Measurements from ENCODE around the gene VANGL1.

The VANGL1 gene

GRCh38 chr1:115641762-115642167 lies at the start of gene VANGL1:
VANGL1 (plus strand) TSS chr1:115641970; CDS start chr1:115651414, 9,444 bp downstream.
- H3K27me3 Mint-ChIP-seq, result peaks cover 27 to 35% of the 10 kb centered on the region in 2 donors
- peaks cover 5 to 9% of the 10 kb centered on the region in 2 donors for H3K4me1 Mint-ChIP-seq
- peak within 1 kb of the TSS; percentile 9 for H3K27ac Mint-ChIP-seq
- H3K9me3 Mint-ChIP-seq, result peaks cover 18 to 20% of the 10 kb centered on the region in 2 donors
- H3K36me3 Mint-ChIP-seq, result peaks cover 6 to 11% of the 10 kb centered on the region in 2 donors
- DNase-seq (peak; percentile 13), ATAC-seq (replicated peaks) (peak; percentile 70 to 71)
- peak within 1 kb of the TSS; percentile 81 for H3K4me3 Mint-ChIP-seq

GRCh38 chr1:115592264-115592663 lies 49.5 kb upstream of the VANGL1 start:
- no peak for ATAC-seq (replicated peaks)
- Mint-ChIP-seq H3K36me3 (no peaks in the 10 kb centered on the region), H3K4me1 (no peaks in the 10 kb centered on the region), H3K27me3 (peaks cover 0 to 5% of the 10 kb centered on the region in 2 donors), H3K9me3 (peaks cover 0 to 8% of the 10 kb centered on the region in 2 donors), H3K4me3 (no peak overlapping the region), H3K27ac (no peak overlapping the region)
- no peak for DNase-seq

GRCh38 chr1:115593365-115594259 lies 48.2 kb upstream of the VANGL1 start:
- no peak for ATAC-seq (replicated peaks)
- no peaks in the 10 kb centered on the region for H3K4me1 Mint-ChIP-seq
- peaks cover 4 to 5% of the 10 kb centered on the region in 2 donors for H3K27me3 Mint-ChIP-seq
- no peak overlapping the region for H3K4me3 Mint-ChIP-seq
- no peak for DNase-seq
- peaks cover 0 to 6% of the 10 kb centered on the region in 2 donors for H3K9me3 Mint-ChIP-seq
- H3K36me3 Mint-ChIP-seq, result no peaks in the 10 kb centered on the region
- no peak overlapping the region for H3K27ac Mint-ChIP-seq

GRCh38 chr1:115594600-115594999 lies 47.2 kb upstream of the VANGL1 start:
- no peaks in the 10 kb centered on the region for H3K4me1 Mint-ChIP-seq
- H3K27ac Mint-ChIP-seq, result no peak overlapping the region
- no peaks in the 10 kb centered on the region for H3K36me3 Mint-ChIP-seq
- ATAC-seq (replicated peaks), result no peak
- H3K4me3 Mint-ChIP-seq, result no peak overlapping the region
- H3K27me3 Mint-ChIP-seq, result peaks cover 4 to 5% of the 10 kb centered on the region in 2 donors
- peaks cover 0 to 2% of the 10 kb centered on the region in 2 donors for H3K9me3 Mint-ChIP-seq
- no peak for DNase-seq

GRCh38 chr1:115595279-115596079 lies 46.3 kb upstream of the VANGL1 start:
- peaks cover 0 to 2% of the 10 kb centered on the region in 2 donors for H3K9me3 Mint-ChIP-seq
- ATAC-seq (replicated peaks) (peak; percentile 81 to 86), DNase-seq (peak; percentile 44)
- no peak overlapping the region for H3K27ac Mint-ChIP-seq
- H3K4me1 Mint-ChIP-seq, result no peaks in the 10 kb centered on the region
- H3K27me3 Mint-ChIP-seq, result peaks cover 4 to 5% of the 10 kb centered on the region in 2 donors
- no peak overlapping the region for H3K4me3 Mint-ChIP-seq
- no peaks in the 10 kb centered on the region for H3K36me3 Mint-ChIP-seq

GRCh38 chr1:115596080-115596780 lies 45.5 kb upstream of the VANGL1 start:
- Mint-ChIP-seq H3K36me3 (no peaks in the 10 kb centered on the region), H3K27me3 (peaks cover 4 to 5% of the 10 kb centered on the region in 2 donors), H3K27ac (no peak overlapping the region), H3K4me1 (no peaks in the 10 kb centered on the region), H3K9me3 (peaks cover 1 to 2% of the 10 kb centered on the region in 2 donors), H3K4me3 (no peak overlapping the region)
- no peak for ATAC-seq (replicated peaks)
- DNase-seq, result no peak

- Mint-ChIP-seq H3K36me3 (no peaks in the 10 kb centered on the region), H3K4me1 (no peaks in the 10 kb centered on the region), H3K9me3 (peaks cover 2 to 9% of the 10 kb centered on the region in 2 donors), H3K27me3 (no peaks in the 10 kb centered on the region), H3K27ac (no peak overlapping the region), H3K4me3 (no peak overlapping the region)
- ATAC-seq (replicated peaks) (no peak), DNase-seq (no peak)
These were observed 37.3 kb upstream of the VANGL1 start for GRCh38 chr1:115604508-115604907.

- H3K4me1 Mint-ChIP-seq, result no peaks in the 10 kb centered on the region
- H3K9me3 Mint-ChIP-seq, result peaks cover 2 to 7% of the 10 kb centered on the region in 2 donors
- no peaks in the 10 kb centered on the region for H3K36me3 Mint-ChIP-seq
- H3K27me3 Mint-ChIP-seq, result no peaks in the 10 kb centered on the region
- H3K27ac Mint-ChIP-seq, result no peak overlapping the region
- no peak overlapping the region for H3K4me3 Mint-ChIP-seq
- no peak for DNase-seq
- ATAC-seq (replicated peaks), result no peak
These were observed 35.5 kb upstream of the VANGL1 start for GRCh38 chr1:115606305-115606704.

- Mint-ChIP-seq H3K9me3 (peaks cover 2 to 8% of the 10 kb centered on the region in 2 donors), H3K27me3 (peaks cover 0 to 5% of the 10 kb centered on the region in 2 donors), H3K4me1 (no peaks in the 10 kb centered on the region), H3K27ac (no peak overlapping the region), H3K4me3 (no peak overlapping the region), H3K36me3 (no peaks in the 10 kb centered on the region)
- ATAC-seq (replicated peaks) (no peak), DNase-seq (no peak)
These were observed 32.7 kb upstream of the VANGL1 start for GRCh38 chr1:115609021-115609420.

- ATAC-seq (replicated peaks) (no peak), DNase-seq (no peak)
- no peak overlapping the region for H3K4me3 Mint-ChIP-seq
- peaks cover 2 to 10% of the 10 kb centered on the region in 2 donors for H3K27me3 Mint-ChIP-seq
- no peaks in the 10 kb centered on the region for H3K4me1 Mint-ChIP-seq
- no peak overlapping the region for H3K27ac Mint-ChIP-seq
- no peaks in the 10 kb centered on the region for H3K36me3 Mint-ChIP-seq
- peaks cover 2 to 8% of the 10 kb centered on the region in 2 donors for H3K9me3 Mint-ChIP-seq
These were observed 28.0 kb upstream of the VANGL1 start for GRCh38 chr1:115613767-115614166.

GRCh38 chr1:115620453-115620852 lies 21.3 kb upstream of the VANGL1 start:
- Mint-ChIP-seq H3K4me3 (no peak overlapping the region), H3K36me3 (peaks cover 0 to 5% of the 10 kb centered on the region in 2 donors), H3K27ac (no peak overlapping the region), H3K4me1 (no peaks in the 10 kb centered on the region), H3K9me3 (peaks cover 19 to 29% of the 10 kb centered on the region in 2 donors), H3K27me3 (peaks cover 0 to 6% of the 10 kb centered on the region in 2 donors)
- no peak for ATAC-seq (replicated peaks)
- DNase-seq, result no peak

GRCh38 chr1:115620950-115621349 lies 20.8 kb upstream of the VANGL1 start:
- Mint-ChIP-seq H3K27me3 (peaks cover 0 to 6% of the 10 kb centered on the region in 2 donors), H3K4me1 (no peaks in the 10 kb centered on the region), H3K4me3 (no peak overlapping the region), H3K36me3 (peaks cover 0 to 5% of the 10 kb centered on the region in 2 donors), H3K27ac (no peak overlapping the region), H3K9me3 (peaks cover 18 to 29% of the 10 kb centered on the region in 2 donors)
- DNase-seq (no peak), ATAC-seq (replicated peaks) (no peak)

GRCh38 chr1:115624859-115625258 lies 16.9 kb upstream of the VANGL1 start:
- no peak for DNase-seq
- no peaks in the 10 kb centered on the region for H3K4me1 Mint-ChIP-seq
- H3K27ac Mint-ChIP-seq, result no peak overlapping the region
- H3K36me3 Mint-ChIP-seq, result peaks cover 0 to 4% of the 10 kb centered on the region in 2 donors
- H3K27me3 Mint-ChIP-seq, result peaks cover 0 to 6% of the 10 kb centered on the region in 2 donors
- no peak overlapping the region for H3K4me3 Mint-ChIP-seq
- ATAC-seq (replicated peaks), result no peak
- H3K9me3 Mint-ChIP-seq, result peaks cover 20 to 26% of the 10 kb centered on the region in 2 donors

GRCh38 chr1:115630342-115630741 lies 11.4 kb upstream of the VANGL1 start:
- H3K36me3 Mint-ChIP-seq, result no peaks in the 10 kb centered on the region
- H3K27ac Mint-ChIP-seq, result no peak overlapping the region
- H3K27me3 Mint-ChIP-seq, result peaks cover 5 to 11% of the 10 kb centered on the region in 2 donors
- ATAC-seq (replicated peaks) (no peak), DNase-seq (no peak)
- no peak overlapping the region for H3K4me3 Mint-ChIP-seq
- H3K4me1 Mint-ChIP-seq, result no peaks in the 10 kb centered on the region
- H3K9me3 Mint-ChIP-seq, result peaks cover 4 to 5% of the 10 kb centered on the region in 2 donors

Measured in stimulated activated naive B cell treated with anti-CD40 and anti-IgM and Interleukin-4, amounts not matched to agents 10 μg/mL and 1 μg/mL and 100 μg/mL, for 72 hours (primary cell).